LNCaP clone FGC (cell line): ENCODE data around the gene CD3G.
A peak's percentile ranks its signal among the peaks of the same experiment; 100 is the strongest.

Experiments used
- DNase-seq: peaks from one replicate; pipeline ENCODE4 v3.0.0-alpha.2; 2011; ENCODE audit warnings: low read depth
- H3K4me3 ChIP-seq: 2 replicates; pipeline ENCODE4 v1.5.1; 2011; ENCODE audit warnings: mild to moderate bottlenecking, low read depth, low read length, control low read depth
- CTCF ChIP-seq: IDR thresholded peaks from 2 replicates; pipeline ENCODE4 v1.5.1; 2012; ENCODE audit warnings: mild to moderate bottlenecking; ENCODE audit not compliant: control insufficient read depth, insufficient read depth; ENCODE audit errors: extremely low read depth

Gene CD3G

DNA sequence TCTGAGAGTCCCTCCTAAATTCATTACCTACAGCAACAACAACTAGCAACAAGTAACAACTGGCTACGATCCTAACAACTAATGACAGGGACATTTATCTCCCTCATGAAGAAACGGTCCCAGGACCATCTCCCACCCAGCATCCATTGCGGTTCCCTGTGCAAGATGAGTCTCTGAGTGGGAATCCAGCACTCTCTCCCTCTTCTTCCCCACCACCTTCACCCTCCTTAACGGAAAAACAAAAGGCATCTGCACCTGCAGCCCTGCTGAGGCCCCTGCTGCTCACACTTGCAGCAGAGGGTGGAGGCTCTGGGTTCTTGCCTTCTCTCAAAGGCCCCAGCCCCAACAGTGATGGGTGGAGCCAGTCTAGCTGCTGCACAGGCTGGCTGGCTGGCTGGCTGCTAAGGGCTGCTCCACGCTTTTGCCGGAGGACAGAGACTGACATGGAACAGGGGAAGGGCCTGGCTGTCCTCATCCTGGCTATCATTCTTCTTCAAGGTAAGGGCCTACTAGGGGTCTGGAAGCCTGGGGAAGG is at the start of gene CD3G:
Gene CD3G (plus strand): TSS at position 364 of the 535 bp plus-strand sequence. CDS start 80 bp downstream, at position 444.
- no peak within 1 kb of the TSS for H3K4me3 ChIP-seq
- no peak for TF ChIP-seq CTCF
- no peak for DNase-seq

- no peak overlapping the region for H3K4me3 ChIP-seq
- DNase-seq, result no peak
- TF ChIP-seq CTCF, result no peak
These were observed 48.9 kb upstream of the CD3G start for GRCh38 chr11:118295199-118295598.

GRCh38 chr11:118295815-118296454 is 48.2 kb upstream of the CD3G start:
- no peak for DNase-seq
- H3K4me3 ChIP-seq, result no peak overlapping the region
- peak; percentile 75 for TF ChIP-seq CTCF

DNA sequence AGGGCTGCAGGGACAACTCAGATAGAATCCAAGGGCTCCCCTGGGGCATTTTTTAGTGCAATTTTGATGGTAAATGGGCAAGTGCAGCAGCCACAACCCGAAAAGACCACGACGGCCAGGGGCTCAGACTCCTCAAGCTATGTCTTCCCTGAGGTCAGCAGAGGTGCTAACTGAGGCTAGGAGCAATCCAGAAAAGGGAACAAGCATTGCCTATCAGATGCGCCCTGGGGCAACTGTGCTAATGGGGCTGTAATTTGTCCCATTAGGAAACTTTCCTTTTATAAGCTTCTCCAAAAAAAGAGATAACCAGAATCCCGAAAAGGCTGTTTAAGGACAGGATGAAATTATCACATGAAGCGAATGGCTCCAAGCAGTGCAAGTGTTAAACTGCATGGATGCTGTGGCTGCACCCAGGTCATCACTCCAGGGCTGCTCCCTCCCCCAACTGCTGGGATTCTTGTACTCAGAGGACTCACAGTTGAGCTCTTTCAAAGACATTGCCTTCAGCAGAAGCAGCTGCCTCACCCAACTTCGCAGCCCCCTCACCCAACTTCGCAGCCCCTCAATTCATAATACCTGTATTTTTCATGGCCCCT is 42.4 kb upstream of the CD3G start:
- no peak for TF ChIP-seq CTCF
- no peak for DNase-seq
- H3K4me3 ChIP-seq, result no peak overlapping the region

DNA sequence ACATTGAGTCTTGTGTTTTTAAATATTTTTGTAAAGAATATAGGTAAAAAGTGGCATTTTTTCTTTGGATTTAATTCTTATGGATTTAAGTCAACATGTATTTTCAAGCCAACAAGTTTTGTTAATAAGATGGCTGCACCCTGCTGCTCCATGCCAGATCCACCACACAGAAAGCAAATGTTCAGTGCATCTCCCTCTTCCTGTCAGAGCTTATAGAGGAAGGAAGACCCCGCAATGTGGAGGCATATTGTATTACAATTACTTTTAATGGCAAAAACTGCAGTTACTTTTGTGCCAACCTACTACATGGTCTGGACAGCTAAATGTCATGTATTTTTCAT is 39.9 kb upstream of the CD3G start:
- H3K4me3 ChIP-seq, result no peak overlapping the region
- TF ChIP-seq CTCF, result no peak
- no peak for DNase-seq

GRCh38 chr11:118304568-118305248 is 39.4 kb upstream of the CD3G start, which contains the start of gene CD3E:
Gene CD3E, plus strand, starts transcription at chr11:118304730. Its CDS starts 223 bp downstream, at chr11:118304953.
- DNase-seq, result no peak
- H3K4me3 ChIP-seq, result no peak within 1 kb of the TSS
- TF ChIP-seq CTCF, result no peak
